ENCODE data around the gene SNX17.
A peak's percentile ranks its signal among the peaks of the same experiment; 100 is the strongest.

The SNX17 gene

GRCh38 chr2:27363933-27364332 lies 6.5 kb upstream of the SNX17 start:
- DNase-seq (ENCODE audit: low read depth), result no peak

- DNase-seq (ENCODE audit: low read depth), result no peak
These were observed 868 bp upstream of the SNX17 start for GRCh38 chr2:27369471-27370025.

DNA sequence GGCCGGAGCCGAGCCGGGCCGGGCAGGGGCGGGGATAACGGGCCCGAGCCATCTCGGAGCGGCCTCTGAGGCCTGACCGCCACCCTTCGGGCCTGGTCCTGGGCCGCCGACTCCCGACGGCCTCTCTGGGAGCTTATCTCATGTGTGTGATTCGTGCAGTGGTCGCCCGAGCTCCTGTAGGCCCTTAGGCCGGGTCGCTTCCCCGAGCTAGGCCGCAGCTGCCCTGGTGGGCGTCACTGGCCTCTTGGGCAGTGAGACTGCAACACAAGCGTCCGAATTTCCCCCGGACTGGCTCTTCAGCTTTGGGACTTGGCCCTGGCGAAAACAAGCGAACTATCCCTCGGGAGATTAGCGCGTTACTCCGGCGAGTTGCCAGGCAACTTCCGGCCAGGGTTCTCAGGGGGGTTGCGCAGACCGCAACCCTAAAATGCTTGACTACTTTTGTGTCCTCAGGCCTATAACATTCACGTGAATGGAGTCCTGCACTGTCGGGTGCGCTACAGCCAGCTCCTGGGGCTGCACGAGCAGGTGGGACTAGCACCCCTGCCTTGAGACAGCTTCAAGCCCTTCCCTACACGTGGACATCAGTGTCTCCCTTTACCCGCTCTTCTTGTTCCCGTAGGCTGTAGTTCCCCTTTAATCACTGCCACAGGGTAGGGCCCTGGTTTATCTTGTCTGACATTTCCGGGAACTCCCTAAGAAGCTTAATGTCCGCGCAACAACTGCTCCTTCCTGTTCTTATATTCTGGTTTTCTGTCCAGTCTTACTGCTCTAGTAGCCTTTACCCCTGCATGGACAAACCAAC lies 602 bp downstream of the SNX17 start:
- no peak for DNase-seq (ENCODE audit: low read depth)

DNA sequence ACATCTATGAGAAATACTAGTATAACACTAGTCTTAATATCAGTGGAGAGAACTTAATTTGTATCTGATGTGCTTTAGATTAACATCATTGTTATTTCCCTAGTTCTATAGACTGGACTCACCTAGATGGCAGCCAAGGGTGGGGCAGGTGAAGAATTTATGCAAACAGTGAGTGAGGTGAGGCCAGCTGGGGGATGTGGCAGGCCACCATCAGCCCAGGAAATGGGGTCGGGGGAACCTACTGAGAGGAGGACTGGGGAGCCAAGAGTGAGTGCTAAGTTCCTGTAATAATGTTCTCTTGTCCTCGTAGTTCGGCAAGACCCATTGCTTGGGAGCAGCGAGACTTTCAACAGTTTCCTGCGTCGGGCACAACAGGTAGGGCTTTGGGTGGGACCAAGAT lies 2.5 kb downstream of the SNX17 start:
- DNase-seq (ENCODE audit: low read depth), result no peak

DNA sequence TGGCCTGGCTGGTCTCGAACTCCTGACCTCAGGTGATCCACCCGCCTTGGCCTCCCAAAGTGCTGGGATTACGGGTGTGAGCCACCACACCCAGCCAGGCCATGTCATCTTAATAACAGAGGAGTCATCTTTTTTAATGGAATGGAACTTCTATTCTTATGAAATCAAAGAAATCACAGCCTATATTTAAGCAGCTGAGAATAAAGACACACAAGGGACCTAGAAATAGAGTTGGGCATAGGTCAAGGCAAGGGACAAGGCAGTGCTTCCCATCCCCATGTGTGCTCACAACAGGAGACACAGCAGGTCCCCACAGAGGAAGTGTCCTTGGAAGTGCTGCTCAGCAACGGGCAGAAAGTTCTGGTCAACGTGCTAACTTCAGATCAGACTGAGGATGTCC lies 3.2 kb downstream of the SNX17 start:
- DNase-seq (ENCODE audit: low read depth), result no peak

DNA sequence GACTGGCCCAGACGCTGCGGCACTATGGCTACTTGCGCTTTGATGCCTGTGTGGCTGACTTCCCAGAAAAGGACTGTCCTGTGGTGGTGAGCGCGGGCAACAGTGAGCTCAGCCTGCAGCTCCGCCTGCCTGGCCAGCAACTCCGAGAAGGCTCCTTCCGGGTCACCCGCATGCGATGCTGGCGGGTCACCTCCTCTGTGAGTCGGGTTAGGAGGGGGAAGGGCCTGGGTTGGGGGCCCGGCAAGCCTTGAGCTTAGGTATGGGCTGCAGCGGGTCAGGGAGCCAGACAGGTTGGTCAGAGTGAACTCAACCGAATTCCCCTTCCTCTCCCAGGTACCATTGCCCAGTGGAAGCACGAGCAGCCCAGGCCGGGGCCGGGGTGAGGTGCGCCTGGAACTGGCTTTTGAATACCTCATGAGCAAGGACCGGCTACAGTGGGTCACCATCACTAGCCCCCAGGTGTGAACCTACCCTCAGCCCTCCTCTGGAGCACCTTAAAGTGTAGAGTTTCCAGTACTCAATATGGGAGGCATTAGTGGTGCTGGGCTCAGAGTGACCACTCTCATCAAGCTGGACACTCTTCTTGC lies 5.2 kb downstream of the SNX17 start:
- DNase-seq (ENCODE audit: low read depth), result no peak

- no peak for DNase-seq (ENCODE audit: low read depth)
These were observed 5.9 kb downstream of the SNX17 start for GRCh38 chr2:27376151-27376865.

DNA sequence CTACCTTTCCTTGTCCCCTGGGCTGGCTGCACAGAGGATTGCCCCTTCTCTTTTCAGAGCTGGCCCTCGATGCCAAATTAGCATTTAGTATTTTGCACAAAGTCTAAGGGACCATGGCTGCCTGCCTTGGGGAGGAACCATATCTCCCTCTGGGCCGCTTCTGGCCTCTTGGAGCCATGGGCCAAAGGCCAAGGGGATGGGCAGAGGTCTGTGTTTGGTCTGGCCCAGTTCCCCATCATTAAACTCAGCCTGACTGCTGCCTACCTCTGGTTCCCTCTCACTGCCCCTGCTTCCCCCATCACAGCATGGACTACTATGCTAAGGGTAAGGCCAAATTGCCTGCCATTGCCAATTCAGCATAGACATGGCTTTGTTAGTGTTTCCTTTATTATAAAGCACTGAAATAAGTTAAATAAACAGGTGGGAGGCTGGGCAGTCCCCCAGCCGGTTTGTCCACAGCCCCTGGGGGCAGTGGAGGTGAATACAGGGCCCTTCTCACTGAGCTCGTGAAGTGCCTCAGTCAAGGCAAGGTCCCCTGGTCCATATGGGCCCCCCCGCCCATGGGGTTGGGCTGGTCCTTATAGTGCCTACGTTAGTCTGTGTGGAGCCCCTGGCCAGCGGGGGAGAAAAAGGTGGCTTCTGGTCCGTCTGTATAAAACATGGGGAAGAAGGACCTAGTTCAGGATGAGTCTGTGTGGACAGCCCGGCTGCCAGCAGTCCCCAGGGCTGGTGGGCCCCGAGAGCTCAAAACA lies 6.6 kb downstream of the SNX17 start:
- DNase-seq (ENCODE audit: low read depth), result no peak

- no peak for DNase-seq (ENCODE audit: low read depth)
These were observed 7.2 kb downstream of the SNX17 start for GRCh38 chr2:27377618-27378095.

- no peak for DNase-seq (ENCODE audit: low read depth)
These were observed 7.8 kb downstream of the SNX17 start for GRCh38 chr2:27378096-27378808.

DNA sequence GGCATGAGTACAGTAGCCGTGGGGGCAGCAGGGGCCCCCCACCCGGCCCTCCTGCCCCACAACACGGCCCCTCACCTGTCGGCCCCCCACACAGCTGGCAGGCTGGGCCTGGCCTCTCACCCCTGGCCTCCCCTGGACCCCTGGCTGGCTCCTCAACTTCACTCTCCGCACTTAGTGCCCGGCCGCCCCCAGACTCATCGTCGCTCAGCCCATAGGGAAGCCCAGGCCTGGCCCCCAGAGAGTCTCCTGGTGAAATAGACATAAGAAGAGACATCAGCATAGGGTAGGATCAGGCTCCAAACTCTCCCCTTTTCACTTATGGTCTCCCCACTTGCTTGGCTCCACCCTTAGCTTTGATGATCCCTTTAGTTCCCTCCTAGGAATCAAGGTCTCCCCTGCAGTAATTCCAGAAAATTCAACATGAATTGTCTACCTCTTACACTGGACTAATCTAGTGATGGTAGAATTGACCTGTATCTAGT lies 8.4 kb downstream of the SNX17 start:
- no peak for DNase-seq (ENCODE audit: low read depth)

- DNase-seq (ENCODE audit: low read depth), result no peak
These were observed 9.0 kb downstream of the SNX17 start for GRCh38 chr2:27379383-27379835.

DNA sequence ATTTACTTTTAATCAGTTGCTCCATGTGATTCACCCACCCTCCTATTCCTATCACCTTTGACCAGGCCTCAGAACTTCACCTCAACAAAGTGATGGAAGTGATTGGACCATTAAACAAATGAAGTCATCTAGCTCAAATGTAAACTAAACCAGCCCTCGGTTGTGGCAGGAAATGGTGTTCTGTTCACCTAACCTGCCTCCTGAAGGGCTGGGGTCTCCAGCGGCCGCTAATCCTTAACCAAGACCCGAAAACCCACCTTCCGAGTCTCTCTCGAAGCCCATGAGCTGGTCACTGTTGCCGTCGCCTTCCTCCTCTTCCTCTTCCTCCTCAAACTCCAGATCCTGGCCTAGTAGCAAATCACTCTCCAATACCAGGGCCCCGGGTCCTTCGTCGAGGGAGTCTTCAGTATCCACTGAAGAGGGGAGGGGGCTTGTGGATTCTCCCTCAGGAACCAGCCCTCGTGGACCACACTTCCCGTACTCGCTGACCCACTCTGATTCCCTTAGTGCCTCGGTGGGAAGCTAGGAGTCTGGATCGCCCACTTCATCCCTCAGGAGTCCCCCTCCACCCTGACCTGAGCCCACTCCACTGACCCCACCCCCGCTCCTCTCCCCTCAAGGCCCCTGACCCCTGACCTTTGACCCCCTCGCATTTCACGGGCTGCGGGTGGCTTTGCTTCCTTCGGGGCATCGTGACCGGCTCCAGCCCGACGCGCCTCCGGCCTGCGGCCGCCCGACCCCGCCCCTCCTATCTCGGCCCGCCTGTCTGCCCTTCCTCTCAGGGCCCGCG lies 9.6 kb downstream of the SNX17 start:
- DNase-seq (ENCODE audit: low read depth), result no peak

- DNase-seq (ENCODE audit: low read depth), result peak; percentile 85
These were observed 10.5 kb downstream of the SNX17 start, which contains the start of gene ZNF513 for GRCh38 chr2:27380626-27381545. ZNF513 (minus strand) TSS chr2:27380734; CDS start chr2:27380526, 208 bp downstream.

DNA sequence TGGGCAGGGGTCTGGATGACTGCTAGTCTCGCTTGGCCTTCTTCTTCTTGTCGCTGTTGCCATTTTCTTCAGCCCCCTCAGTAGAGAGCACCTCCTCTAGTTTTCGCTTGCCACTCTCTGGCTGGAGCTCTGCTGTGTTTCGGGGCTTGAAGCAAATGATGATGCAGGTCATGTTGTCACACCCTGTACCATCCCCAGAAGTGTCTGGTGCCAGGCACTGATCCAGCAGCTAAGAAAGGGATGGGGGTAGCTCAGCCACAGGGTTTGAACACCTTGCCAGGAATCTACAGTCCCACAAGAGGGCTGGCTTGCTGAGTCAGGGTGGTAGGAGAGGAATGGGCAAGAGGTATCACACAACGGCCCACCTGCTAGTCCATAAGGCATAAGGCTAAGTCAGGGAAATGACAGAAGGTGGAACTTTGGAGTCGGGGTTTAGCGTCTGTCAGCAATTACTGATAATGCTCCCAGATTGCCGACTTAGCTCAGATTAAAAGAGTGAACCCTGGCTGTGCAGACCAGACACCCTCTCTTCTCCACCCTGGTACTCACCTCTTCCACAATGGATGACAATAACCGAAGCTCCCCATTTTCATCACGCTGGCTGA lies 11.3 kb downstream of the SNX17 start:
- DNase-seq (ENCODE audit: low read depth), result no peak

DNA sequence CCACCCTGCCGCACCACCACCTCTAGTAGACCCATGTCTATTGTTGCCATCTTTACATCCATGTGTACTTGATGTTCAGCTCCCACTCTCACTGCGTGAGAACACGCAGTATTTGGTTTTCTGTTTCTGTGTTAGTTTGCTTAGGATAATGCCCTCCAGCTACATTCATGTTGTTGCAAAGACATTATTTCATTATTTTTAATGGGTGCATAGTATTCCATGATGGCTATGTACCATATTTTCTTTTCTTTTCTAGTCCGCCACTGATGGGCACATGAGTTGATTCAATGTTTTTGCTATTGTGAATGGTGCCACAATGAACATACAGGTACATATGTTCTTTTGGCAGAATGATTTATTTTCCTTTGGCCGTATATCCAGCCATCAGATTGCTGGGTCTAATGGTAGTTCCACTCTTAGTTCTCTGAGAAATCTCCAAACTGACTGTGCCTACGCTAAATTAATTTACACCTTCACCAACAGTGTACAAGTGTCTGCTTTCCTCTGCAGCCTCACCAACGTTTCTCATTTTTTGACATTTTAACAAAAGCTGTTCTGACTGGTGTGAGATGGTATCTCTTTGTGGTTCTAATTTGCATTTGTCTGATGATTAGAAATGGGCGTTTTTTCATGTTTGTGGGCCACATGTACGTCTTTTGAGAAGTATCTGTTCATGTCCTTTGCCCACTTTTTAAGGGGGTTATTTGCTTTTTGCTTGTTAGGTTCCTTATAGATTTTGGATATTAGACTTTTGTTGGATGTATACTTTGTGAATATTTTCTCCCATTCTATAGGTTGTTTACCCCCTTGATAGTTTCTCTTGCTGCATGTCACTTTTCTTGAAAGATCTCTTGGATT lies 20.6 kb downstream of the SNX17 start:
- DNase-seq (ENCODE audit: low read depth), result no peak

GRCh38 chr2:27393225-27393624 lies 22.8 kb downstream of the SNX17 start:
- DNase-seq (ENCODE audit: low read depth), result no peak

DNA sequence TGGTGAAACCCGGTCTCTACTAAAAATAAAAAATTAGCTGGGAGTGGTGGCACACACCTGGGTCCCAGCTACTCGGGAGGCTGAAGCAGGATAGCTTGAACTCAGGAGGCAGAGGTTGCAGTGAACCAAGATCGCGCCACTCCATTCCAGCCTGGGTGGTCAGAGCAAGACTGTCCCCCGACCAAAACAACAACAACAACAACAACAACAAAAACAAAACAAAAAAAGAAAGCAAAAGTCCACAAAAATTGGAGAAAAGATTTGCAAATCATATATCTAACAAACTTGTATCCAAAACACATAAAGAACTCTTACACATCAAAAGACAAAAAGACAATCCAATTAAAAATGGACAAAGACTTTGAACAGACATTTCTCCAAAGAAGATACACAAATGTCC lies 28.5 kb downstream of the SNX17 start:
- DNase-seq (ENCODE audit: low read depth), result no peak
